ENCODE measurements around the gene COMMD10.

GRCh38 chr5:116248432-116248831 lies 163.6 kb downstream of the COMMD10 start:
- TF ChIP-seq POLR2A (IDR thresholded peaks at IDR 0.05) = no peak
- TF ChIP-seq, protein P1, sequence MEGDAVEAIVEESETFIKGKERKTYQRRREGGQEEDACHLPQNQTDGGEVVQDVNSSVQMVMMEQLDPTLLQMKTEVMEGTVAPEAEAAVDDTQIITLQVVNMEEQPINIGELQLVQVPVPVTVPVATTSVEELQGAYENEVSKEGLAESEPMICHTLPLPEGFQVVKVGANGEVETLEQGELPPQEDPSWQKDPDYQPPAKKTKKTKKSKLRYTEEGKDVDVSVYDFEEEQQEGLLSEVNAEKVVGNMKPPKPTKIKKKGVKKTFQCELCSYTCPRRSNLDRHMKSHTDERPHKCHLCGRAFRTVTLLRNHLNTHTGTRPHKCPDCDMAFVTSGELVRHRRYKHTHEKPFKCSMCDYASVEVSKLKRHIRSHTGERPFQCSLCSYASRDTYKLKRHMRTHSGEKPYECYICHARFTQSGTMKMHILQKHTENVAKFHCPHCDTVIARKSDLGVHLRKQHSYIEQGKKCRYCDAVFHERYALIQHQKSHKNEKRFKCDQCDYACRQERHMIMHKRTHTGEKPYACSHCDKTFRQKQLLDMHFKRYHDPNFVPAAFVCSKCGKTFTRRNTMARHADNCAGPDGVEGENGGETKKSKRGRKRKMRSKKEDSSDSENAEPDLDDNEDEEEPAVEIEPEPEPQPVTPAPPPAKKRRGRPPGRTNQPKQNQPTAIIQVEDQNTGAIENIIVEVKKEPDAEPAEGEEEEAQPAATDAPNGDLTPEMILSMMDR (IDR thresholded peaks at IDR 0.05) = no peak

All from Peyer's patch (tissue), 4 donors.